ENCODE measurements around the gene TMEM63B.

- no peak for TF ChIP-seq CTCF (conservative IDR thresholded peaks at IDR 0.05; ENCODE audit: low read length)
- TF ChIP-seq EZH2phosphoT487 (IDR thresholded peaks at IDR 0.05; ENCODE audit: borderline replicate concordance) = no peak
Observed at GRCh38 chr6:44107017-44107416, 20.3 kb upstream of the TMEM63B start.

Measured in Loucy (cell line).